ENCODE data around the gene EXO1.

Gene EXO1

DNA sequence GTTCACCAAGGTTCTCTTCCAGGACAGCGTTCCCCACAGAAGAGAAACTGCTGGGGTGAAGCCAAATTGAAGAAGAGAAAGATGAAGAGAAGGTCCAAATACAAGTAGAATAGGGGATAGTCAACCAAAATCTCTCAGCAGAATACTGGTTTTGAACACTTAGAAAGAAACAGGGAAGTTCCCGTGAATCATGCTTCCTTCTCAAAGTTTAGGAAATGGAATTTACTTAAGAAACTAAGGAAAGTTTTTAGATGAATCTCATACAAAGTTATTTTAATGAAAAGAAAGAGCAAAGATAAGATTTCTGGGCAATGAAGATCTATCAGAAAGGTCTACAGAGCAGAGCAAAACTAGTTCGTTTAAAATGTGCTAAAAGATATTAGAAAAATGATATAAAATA lies 43.3 kb downstream of the EXO1 start:
- in situ Hi-C loops (cut with MboI; ENCODE audit: low pct_unique_long_range_greater_than_20kb, low sequenced_read_pairs, unreplicated experiment), result loop anchor here (10.0 kb wide), 1 partner anchor 114 kb away; no protein-coding TSS in a partner anchor
- no peak for DNase-seq (ENCODE audit: low spot score)
- TF ChIP-seq, protein P1, sequence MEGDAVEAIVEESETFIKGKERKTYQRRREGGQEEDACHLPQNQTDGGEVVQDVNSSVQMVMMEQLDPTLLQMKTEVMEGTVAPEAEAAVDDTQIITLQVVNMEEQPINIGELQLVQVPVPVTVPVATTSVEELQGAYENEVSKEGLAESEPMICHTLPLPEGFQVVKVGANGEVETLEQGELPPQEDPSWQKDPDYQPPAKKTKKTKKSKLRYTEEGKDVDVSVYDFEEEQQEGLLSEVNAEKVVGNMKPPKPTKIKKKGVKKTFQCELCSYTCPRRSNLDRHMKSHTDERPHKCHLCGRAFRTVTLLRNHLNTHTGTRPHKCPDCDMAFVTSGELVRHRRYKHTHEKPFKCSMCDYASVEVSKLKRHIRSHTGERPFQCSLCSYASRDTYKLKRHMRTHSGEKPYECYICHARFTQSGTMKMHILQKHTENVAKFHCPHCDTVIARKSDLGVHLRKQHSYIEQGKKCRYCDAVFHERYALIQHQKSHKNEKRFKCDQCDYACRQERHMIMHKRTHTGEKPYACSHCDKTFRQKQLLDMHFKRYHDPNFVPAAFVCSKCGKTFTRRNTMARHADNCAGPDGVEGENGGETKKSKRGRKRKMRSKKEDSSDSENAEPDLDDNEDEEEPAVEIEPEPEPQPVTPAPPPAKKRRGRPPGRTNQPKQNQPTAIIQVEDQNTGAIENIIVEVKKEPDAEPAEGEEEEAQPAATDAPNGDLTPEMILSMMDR (IDR thresholded peaks at IDR 0.05; ENCODE audit: extremely low read depth, insufficient read depth, missing control alignments), result no peak

DNA sequence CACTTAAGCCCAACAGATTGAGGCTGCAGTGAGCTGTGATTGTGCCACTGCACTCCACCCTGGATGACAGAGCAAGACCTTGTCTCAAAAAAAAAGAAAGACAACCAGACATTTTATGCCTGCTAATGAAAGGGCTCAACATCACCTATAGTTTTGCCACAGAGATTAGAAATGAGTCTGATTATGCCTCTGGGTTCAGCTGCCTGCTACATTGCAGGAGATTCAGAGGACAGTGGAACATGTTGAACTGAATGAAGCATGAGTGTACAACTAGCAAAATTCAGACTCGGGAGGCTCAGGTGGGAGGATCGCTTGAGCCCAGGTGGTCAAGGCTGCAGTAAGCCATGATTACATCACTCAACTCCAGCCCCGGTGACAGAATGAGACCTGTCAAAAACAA lies 46.0 kb downstream of the EXO1 start:
- in situ Hi-C loops (cut with MboI; ENCODE audit: low pct_unique_long_range_greater_than_20kb, low sequenced_read_pairs, unreplicated experiment), result loop anchor here (10.0 kb wide), 1 partner anchor 111 kb away; no protein-coding TSS in a partner anchor
- no peak for DNase-seq (ENCODE audit: low spot score)
- TF ChIP-seq, protein P1 (IDR thresholded peaks at IDR 0.05; ENCODE audit: extremely low read depth, insufficient read depth, missing control alignments), result no peak

DNA sequence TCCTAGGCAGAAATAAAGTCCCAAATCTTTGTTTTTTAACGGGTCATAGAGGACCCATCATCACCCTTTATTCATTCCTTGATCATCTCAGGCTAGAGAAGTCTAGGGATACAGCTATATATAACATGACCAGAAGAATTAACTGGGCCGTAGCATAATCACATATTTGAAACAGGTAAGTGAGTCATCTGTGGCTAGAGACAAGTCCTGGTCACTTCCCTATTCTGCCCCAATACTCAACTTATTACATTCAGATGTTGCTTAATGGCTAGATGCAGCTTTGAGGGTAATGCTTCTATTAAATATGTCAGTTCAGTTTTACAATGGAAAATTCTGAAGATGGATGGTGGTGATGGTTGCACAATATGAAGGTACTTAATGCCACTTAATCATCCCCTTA lies 47.0 kb downstream of the EXO1 start:
- in situ Hi-C loops (cut with MboI; ENCODE audit: low pct_unique_long_range_greater_than_20kb, low sequenced_read_pairs, unreplicated experiment), result loop anchor here (10.0 kb wide), 1 partner anchor 110 kb away; no protein-coding TSS in a partner anchor
- no peak for DNase-seq (ENCODE audit: low spot score)
- TF ChIP-seq, protein P1 (IDR thresholded peaks at IDR 0.05; ENCODE audit: extremely low read depth, insufficient read depth, missing control alignments), result no peak

DNA sequence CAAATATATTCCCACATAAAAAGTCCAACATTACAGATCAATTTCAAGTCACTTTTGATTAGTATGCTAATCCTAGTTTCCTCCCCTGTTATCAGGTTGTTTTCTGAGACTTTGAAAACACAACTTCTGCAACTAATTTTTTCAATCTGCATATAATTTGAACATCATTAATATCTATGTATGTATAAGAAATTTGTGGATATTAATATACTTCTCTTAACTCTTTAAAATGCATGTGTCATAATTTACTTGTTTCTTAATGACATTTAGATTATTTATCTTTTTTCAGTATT lies 48.6 kb downstream of the EXO1 start:
- TF ChIP-seq, protein P1 (IDR thresholded peaks at IDR 0.05; ENCODE audit: extremely low read depth, insufficient read depth, missing control alignments), result no peak
- DNase-seq (ENCODE audit: low spot score), result no peak
- in situ Hi-C loops (cut with MboI; ENCODE audit: low pct_unique_long_range_greater_than_20kb, low sequenced_read_pairs, unreplicated experiment), result loop anchor here (10.0 kb wide), 1 partner anchor 108 kb away; no protein-coding TSS in a partner anchor

DNA sequence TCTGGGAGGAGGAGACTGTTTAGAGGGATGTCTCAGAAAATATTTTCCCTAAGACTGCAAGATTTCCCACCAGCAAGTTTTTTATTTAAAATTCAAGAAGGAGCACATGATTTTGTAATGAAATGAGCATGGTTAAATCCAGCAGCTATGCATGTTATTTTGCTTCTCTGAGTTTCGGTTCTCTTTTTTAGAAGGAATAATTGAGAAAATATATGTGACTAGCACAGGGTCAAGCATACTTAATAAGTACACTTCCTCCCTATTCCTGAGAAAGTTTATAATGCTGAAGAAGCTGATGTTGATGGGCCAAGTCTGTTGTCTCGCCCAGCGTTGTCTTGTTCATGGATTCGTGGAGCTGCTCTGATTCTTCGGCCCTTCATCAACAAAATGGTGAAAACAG lies 51.2 kb downstream of the EXO1 start:
- TF ChIP-seq, protein P1 (IDR thresholded peaks at IDR 0.05; ENCODE audit: extremely low read depth, insufficient read depth, missing control alignments), result no peak
- in situ Hi-C loops (cut with MboI; ENCODE audit: low pct_unique_long_range_greater_than_20kb, low sequenced_read_pairs, unreplicated experiment), result loop anchor here (10.0 kb wide), 1 partner anchor 106 kb away; no protein-coding TSS in a partner anchor
- no peak for DNase-seq (ENCODE audit: low spot score)

DNA sequence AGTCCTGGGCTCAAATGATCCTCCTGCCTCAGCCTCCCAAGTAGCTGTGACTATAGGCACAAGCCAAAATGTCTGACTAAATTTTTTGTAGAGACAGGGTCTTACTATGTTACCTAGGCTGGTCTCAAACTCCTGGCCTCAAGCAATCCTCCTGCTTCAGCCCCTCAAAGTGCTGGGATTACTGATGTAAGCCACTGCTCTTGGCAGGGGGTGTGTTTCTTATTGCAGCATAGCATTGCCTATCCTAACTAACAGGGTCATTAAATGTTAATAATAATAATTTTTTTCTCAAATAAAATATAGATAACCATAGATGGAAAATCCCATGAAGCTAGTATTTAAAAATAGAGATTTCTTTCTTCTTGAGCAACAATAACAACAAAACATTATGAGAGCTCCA lies 52.4 kb downstream of the EXO1 start:
- TF ChIP-seq, protein P1 (IDR thresholded peaks at IDR 0.05; ENCODE audit: extremely low read depth, insufficient read depth, missing control alignments), result no peak
- no peak for DNase-seq (ENCODE audit: low spot score)
- in situ Hi-C loops (cut with MboI; ENCODE audit: low pct_unique_long_range_greater_than_20kb, low sequenced_read_pairs, unreplicated experiment), result no loop called here
